ENCODE results near the gene TK1. TPM values are rescaled to one million over a fixed set of nuclear protein-coding genes. Genes with fewer than 3 reads are reported as not detected.

TK1 gene
- total RNA-seq, 4 donors from 2014 or later: 7.4 to 27.9 (median 9.4) TPM

GRCh38 chr17:78230996-78231935, 44.4 kb upstream of the TK1 start, which contains the start of gene TMEM235:
TSS of gene TMEM235 (plus strand) at chr17:78231631. CDS start at chr17:78232024, 393 bp downstream.
- Histone ChIP-seq H3K27ac (no peak within 1 kb of the TSS), H3K4me3 (no peak within 1 kb of the TSS), H3K27me3 (peaks cover 48% of the 10 kb centered on the region), H3K9me3 (no peaks in the 10 kb centered on the region), H3K36me3 (no peaks in the 10 kb centered on the region), H3K4me1 (peaks cover 0 to 3% (median 0%) of the 10 kb centered on the region in 4 donors)
- no peak for DNase-seq
- TF ChIP-seq POLR2AphosphoS5 (IDR thresholded peaks at IDR 0.05): no peak
- TF ChIP-seq EP300 (IDR thresholded peaks at IDR 0.05; ENCODE audit: low read depth): no peak
- TF ChIP-seq, protein P1, sequence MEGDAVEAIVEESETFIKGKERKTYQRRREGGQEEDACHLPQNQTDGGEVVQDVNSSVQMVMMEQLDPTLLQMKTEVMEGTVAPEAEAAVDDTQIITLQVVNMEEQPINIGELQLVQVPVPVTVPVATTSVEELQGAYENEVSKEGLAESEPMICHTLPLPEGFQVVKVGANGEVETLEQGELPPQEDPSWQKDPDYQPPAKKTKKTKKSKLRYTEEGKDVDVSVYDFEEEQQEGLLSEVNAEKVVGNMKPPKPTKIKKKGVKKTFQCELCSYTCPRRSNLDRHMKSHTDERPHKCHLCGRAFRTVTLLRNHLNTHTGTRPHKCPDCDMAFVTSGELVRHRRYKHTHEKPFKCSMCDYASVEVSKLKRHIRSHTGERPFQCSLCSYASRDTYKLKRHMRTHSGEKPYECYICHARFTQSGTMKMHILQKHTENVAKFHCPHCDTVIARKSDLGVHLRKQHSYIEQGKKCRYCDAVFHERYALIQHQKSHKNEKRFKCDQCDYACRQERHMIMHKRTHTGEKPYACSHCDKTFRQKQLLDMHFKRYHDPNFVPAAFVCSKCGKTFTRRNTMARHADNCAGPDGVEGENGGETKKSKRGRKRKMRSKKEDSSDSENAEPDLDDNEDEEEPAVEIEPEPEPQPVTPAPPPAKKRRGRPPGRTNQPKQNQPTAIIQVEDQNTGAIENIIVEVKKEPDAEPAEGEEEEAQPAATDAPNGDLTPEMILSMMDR (IDR thresholded peaks at IDR 0.05): no peak
- no peak for TF ChIP-seq POLR2A (IDR thresholded peaks at IDR 0.05)
- intact Hi-C loops (cut with DNase I; ENCODE audit: low total_unique reads): no loop called here
- in situ Hi-C loops (cut with MboI; ENCODE audit: low pct_ligation_motif_present in 1 of 4, low pct_unique_long_range_greater_than_20kb in 1 of 4, low sequenced_read_pairs in 3 of 4): no loop called here
- 7 to 43% methylated on average over 3 to 39 of the region's 52 CpGs for WGBS, 2 donors (ENCODE audit: low coverage in 1 of 2)

GRCh38 chr17:78230252-78230962, 43.6 kb upstream of the TK1 start:
- Histone ChIP-seq H3K4me1 (peaks cover 0 to 3% (median 0%) of the 10 kb centered on the region in 4 donors), H3K27me3 (peaks cover 48% of the 10 kb centered on the region), H3K27ac (no peak overlapping the region), H3K36me3 (no peaks in the 10 kb centered on the region), H3K9me3 (no peaks in the 10 kb centered on the region), H3K4me3 (no peak overlapping the region)
- intact Hi-C loops (cut with DNase I; ENCODE audit: low total_unique reads): no loop called here
- TF ChIP-seq, protein P1 (IDR thresholded peaks at IDR 0.05): no peak
- TF ChIP-seq POLR2AphosphoS5 (IDR thresholded peaks at IDR 0.05) (no peak), POLR2A (IDR thresholded peaks at IDR 0.05) (no peak), EP300 (IDR thresholded peaks at IDR 0.05; ENCODE audit: low read depth) (no peak)
- in situ Hi-C loops (cut with MboI; ENCODE audit: low pct_ligation_motif_present in 1 of 4, low pct_unique_long_range_greater_than_20kb in 1 of 4, low sequenced_read_pairs in 3 of 4): no loop called here
- DNase-seq: no peak
- WGBS, 2 donors (ENCODE audit: low coverage in 1 of 2): 25 to 40% methylated on average over 10 to 13 of the region's 13 CpGs

- no peak for DNase-seq
- peaks cover 0 to 3% (median 0%) of the 10 kb centered on the region in 4 donors for H3K4me1 ChIP-seq
- TF ChIP-seq, protein P1 (IDR thresholded peaks at IDR 0.05): no peak
- TF ChIP-seq POLR2A (IDR thresholded peaks at IDR 0.05): no peak
- no peak for TF ChIP-seq EP300 (IDR thresholded peaks at IDR 0.05; ENCODE audit: low read depth)
- TF ChIP-seq POLR2AphosphoS5 (IDR thresholded peaks at IDR 0.05): no peak
- H3K36me3 ChIP-seq: no peaks in the 10 kb centered on the region
- peaks cover 47% of the 10 kb centered on the region for H3K27me3 ChIP-seq
- no peaks in the 10 kb centered on the region for H3K9me3 ChIP-seq
- in situ Hi-C loops (cut with MboI; ENCODE audit: low pct_ligation_motif_present in 1 of 4, low pct_unique_long_range_greater_than_20kb in 1 of 4, low sequenced_read_pairs in 3 of 4): no loop called here
- intact Hi-C loops (cut with DNase I; ENCODE audit: low total_unique reads): no loop called here
- 80% methylated on average over 1 to 4 of the region's 4 CpGs for WGBS, 2 donors (ENCODE audit: low coverage in 1 of 2)
- no peak overlapping the region for H3K4me3 ChIP-seq
- H3K27ac ChIP-seq: no peak overlapping the region
Measured at GRCh38 chr17:78228176-78228575, 41.3 kb upstream of the TK1 start.

DNA sequence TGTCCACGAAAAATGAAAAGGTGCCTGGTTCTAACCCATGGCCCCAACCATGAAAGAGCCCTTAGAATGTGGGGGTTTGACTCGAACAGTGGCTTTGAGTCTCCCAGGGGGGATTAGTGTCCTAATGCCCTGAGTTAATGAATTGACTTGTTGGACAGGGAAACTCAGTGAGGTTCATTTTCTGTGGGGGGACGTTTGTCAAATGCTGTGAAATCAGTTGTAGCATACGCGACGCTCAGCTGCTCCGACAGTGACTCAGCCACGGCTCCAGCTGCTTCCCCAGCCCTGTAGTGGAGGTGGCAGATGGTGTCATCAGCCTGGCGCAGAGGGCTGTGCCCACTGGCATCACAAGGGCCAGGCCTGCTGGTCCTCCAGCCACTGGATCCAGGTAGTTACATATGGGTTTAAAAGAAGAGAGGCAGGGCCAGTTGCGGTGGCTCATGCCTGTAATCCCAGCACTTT, 40.6 kb upstream of the TK1 start:
- Histone ChIP-seq H3K4me1 (peaks cover 0 to 3% (median 0%) of the 10 kb centered on the region in 4 donors), H3K4me3 (no peak overlapping the region), H3K36me3 (no peaks in the 10 kb centered on the region), H3K27ac (no peak overlapping the region), H3K27me3 (peaks cover 40% of the 10 kb centered on the region), H3K9me3 (no peaks in the 10 kb centered on the region)
- in situ Hi-C loops (cut with MboI; ENCODE audit: low pct_ligation_motif_present in 1 of 4, low pct_unique_long_range_greater_than_20kb in 1 of 4, low sequenced_read_pairs in 3 of 4) (no loop called here), intact Hi-C loops (cut with DNase I; ENCODE audit: low total_unique reads) (no loop called here)
- 76 to 94% methylated on average over 3 to 10 of the region's 10 CpGs for WGBS, 2 donors (ENCODE audit: low coverage in 1 of 2)
- no peak for DNase-seq
- TF ChIP-seq POLR2A (IDR thresholded peaks at IDR 0.05) (no peak), EP300 (IDR thresholded peaks at IDR 0.05; ENCODE audit: low read depth) (no peak)
- TF ChIP-seq, protein P1 (IDR thresholded peaks at IDR 0.05): no peak
